ENCODE measurements around the gene ARMC12. TPM values are rescaled to one million over a fixed set of nuclear protein-coding genes. Genes with fewer than 3 reads are reported as not detected.

The ARMC12 gene
- total and polyA plus RNA-seq, 10 of the 15 experiments (the other 5 are each of a cell fraction or from before 2014, with no cell fraction given), result 0.10 to 1.6 (median 0.62) TPM

GRCh38 chr6:35723587-35723986, 13.2 kb upstream of the ARMC12 start:
- RAD21 ChIA-PET (ENCODE audit: unreplicated experiment), result interaction anchor here (1.6 to 2.5 kb wide), 2 partner anchors 37 to 54 kb away, joined by 5 to 6 read pairs; no protein-coding TSS in a partner anchor
- no peak overlapping the region for H3K4me3 ChIP-seq
- no peak for ATAC-seq
- peaks cover 51% of the 10 kb centered on the region for H3K4me1 ChIP-seq (ENCODE audit: control insufficient read depth, insufficient read depth, low read length)
- H3K4me2 ChIP-seq (ENCODE audit: control insufficient read depth, insufficient read depth), result no peak overlapping the region
- no TSS peak for BruUV-seq (replicated peaks)
- H3K27me3 ChIP-seq (replicated peaks in 1 of 2; ENCODE audit: control insufficient read depth in 2 of 2, insufficient read depth in 2 of 2, low read length in 1 of 2), result no peaks in the 10 kb centered on the region
- no peak overlapping the region for H3K27ac ChIP-seq (ENCODE audit: control insufficient read depth, insufficient read depth)
- in situ Hi-C loops (cut with MboI), result no loop called here
- no peak for DNase-seq (ENCODE audit: low read depth, low spot score)
- no peak overlapping the region for H2AFZ ChIP-seq (ENCODE audit: control insufficient read depth, low read depth, low read length)
- POLR2A ChIA-PET, result interaction anchor here (1.0 to 1.6 kb wide), 2 partner anchors 54 to 306 kb away, joined by 3 to 4 read pairs; no protein-coding TSS in a partner anchor
- no peaks in the 10 kb centered on the region for H3K79me2 ChIP-seq (ENCODE audit: control insufficient read depth, insufficient read depth, low read length)
- no peaks in the 10 kb centered on the region for H3K36me3 ChIP-seq (ENCODE audit: control insufficient read depth in 2 of 2, insufficient read depth in 2 of 2, low read length in 1 of 2)
- TF ChIP-seq RELB (IDR thresholded peaks at IDR 0.05; ENCODE audit: low read depth) (no peak), BACH1 (IDR thresholded peaks at IDR 0.05; ENCODE audit: borderline replicate concordance) (no peak), MAX (IDR thresholded peaks at IDR 0.05; ENCODE audit: low read depth, low read length) (no peak), SREBF1 (IDR thresholded peaks at IDR 0.05; ENCODE audit: low read length) (no peak), E2F4 (IDR thresholded peaks at IDR 0.05; ENCODE audit: low read depth, low read length) (no peak), ZNF622 (IDR thresholded peaks at IDR 0.05) (no peak), FOXK2 (IDR thresholded peaks at IDR 0.05) (no peak), NFYB (IDR thresholded peaks at IDR 0.05; ENCODE audit: insufficient read depth, low read depth, low read length) (no peak)
- 95% methylated on average over 2 of the region's 2 CpGs for WGBS (ENCODE audit: insufficient coverage, insufficient replicate concordance, low lambda C conversion rate, missing lambda C conversion rate)
- intact Hi-C loops (cut with micrococcal nuclease; ENCODE audit: unreplicated experiment), result no loop called here
- no peaks in the 10 kb centered on the region for H3K9me3 ChIP-seq (replicated peaks; ENCODE audit: control insufficient read depth, insufficient read depth, low read length)
- FAIRE-seq, result no peak
- H3K9ac ChIP-seq (ENCODE audit: control insufficient read depth, insufficient read depth, low read length), result no peak overlapping the region
- SMC1A ChIA-PET (ENCODE audit: uncharacterized antibody, unreplicated experiment), result interaction anchor here (1.0 to 1.2 kb wide), 2 partner anchors 59 to 121 kb away, joined by 3 to 4 read pairs; no protein-coding TSS in a partner anchor
- no peaks in the 10 kb centered on the region for H4K20me1 ChIP-seq (ENCODE audit: control insufficient read depth, insufficient read depth)
- CTCF ChIA-PET, result interaction anchor here (1.2 to 2.5 kb wide), 3 partner anchors 8 to 13 kb away, joined by 3 to 8 read pairs (median 4); partner anchors contain the start of gene ARMC12

Measured in GM12878 (cell line).